Kidney epithelial cell (primary cell): Measurements from ENCODE around the gene SOSTDC1. TPM values are rescaled to one million over a fixed set of nuclear protein-coding genes. Genes with fewer than 3 reads are reported as not detected.
"Not testable (repeated sequence)": the region's sequence is repeated elsewhere in the genome, so short reads cannot be mapped to it uniquely, and the experiment has no call there.

Source experiments
- DNase-seq: peaks from one replicate; pipeline ENCODE4 v3.0.0-alpha.2; 2010; ENCODE audit warnings: low read depth
- H3K27me3 ChIP-seq: 2 replicates; pipeline ENCODE4 v1.6.0; 2011; ENCODE audit warnings: low read length; ENCODE audit not compliant: control insufficient read depth, insufficient read depth
- H3K36me3 ChIP-seq: 2 replicates; pipeline ENCODE4 v1.5.1; 2011; ENCODE audit warnings: low read length; ENCODE audit not compliant: control insufficient read depth, insufficient read depth
- H3K4me3 ChIP-seq: 2 replicates; pipeline ENCODE4 v1.5.1; 2011; ENCODE audit warnings: low read depth, mild to moderate bottlenecking, control low read depth, low read length
- CTCF ChIP-seq: IDR thresholded peaks from 2 replicates; pipeline ENCODE4 v1.5.1; 2011; ENCODE audit warnings: mild to moderate bottlenecking, moderate library complexity, low read length, control low read depth, inconsistent platforms; ENCODE audit not compliant: insufficient read depth, poor library complexity, severe bottlenecking
- total RNA-seq: library from RNA; depleted of rRNA; stranded (reverse); fragments of >200 nt; gene quantifications from 2 replicates; pipeline ENCODE4 v1.2.3, GENCODE V29; 2015

SOSTDC1 gene
- total RNA-seq, 1 donor from 2014 or later: 0.08 TPM

GRCh38 chr7:16509829-16510228 is 44.3 kb upstream of the SOSTDC1 start:
- DNase-seq: no peak
- no peak for TF ChIP-seq CTCF
- no peaks in the 10 kb centered on the region for H3K36me3 ChIP-seq
- no peak overlapping the region for H3K4me3 ChIP-seq
- H3K27me3 ChIP-seq: no peaks in the 10 kb centered on the region

- not testable (repeated sequence) for H3K27me3 ChIP-seq
Observed at GRCh38 chr7:16506422-16506821, 40.9 kb upstream of the SOSTDC1 start.

GRCh38 chr7:16504019-16504418 is 38.5 kb upstream of the SOSTDC1 start:
- DNase-seq: peak; percentile 23
- no peak for TF ChIP-seq CTCF

More at GRCh38 chr7:16506422-16506821, 40.9 kb upstream of the SOSTDC1 start:
- not testable (repeated sequence) for H3K36me3 ChIP-seq, DNase-seq, H3K4me3 ChIP-seq

GRCh38 chr7:16502303-16502702 is 36.8 kb upstream of the SOSTDC1 start:
- Histone ChIP-seq H3K36me3 (no peaks in the 10 kb centered on the region), H3K4me3 (no peak overlapping the region), H3K27me3 (no peaks in the 10 kb centered on the region)
- no peak for DNase-seq
- no peak for TF ChIP-seq CTCF

More at GRCh38 chr7:16504019-16504418, 38.5 kb upstream of the SOSTDC1 start:
- Histone ChIP-seq H3K36me3 (no peaks in the 10 kb centered on the region), H3K4me3 (no peak overlapping the region), H3K27me3 (no peaks in the 10 kb centered on the region)

GRCh38 chr7:16498122-16498521 is 32.6 kb upstream of the SOSTDC1 start:
- H3K27me3 ChIP-seq: no peaks in the 10 kb centered on the region
- DNase-seq: no peak
- H3K36me3 ChIP-seq: no peaks in the 10 kb centered on the region
- H3K4me3 ChIP-seq: no peak overlapping the region
- TF ChIP-seq CTCF: no peak

GRCh38 chr7:16494955-16495719 is 29.6 kb upstream of the SOSTDC1 start:
- no peaks in the 10 kb centered on the region for H3K27me3 ChIP-seq
- no peak for DNase-seq
- no peaks in the 10 kb centered on the region for H3K36me3 ChIP-seq
- TF ChIP-seq CTCF: no peak
- no peak overlapping the region for H3K4me3 ChIP-seq
